ENCODE results near the gene MED22.
"Not testable (repeated sequence)": the region's sequence is repeated elsewhere in the genome, so short reads cannot be mapped to it uniquely, and the experiment has no call there.

Gene MED22

GRCh38 chr9:133377280-133377679 is 29.3 kb upstream of the MED22 start:
- not testable (repeated sequence) for DNase-seq (ENCODE audit: low spot score)

GRCh38 chr9:133375724-133376654 is 28.1 kb upstream of the MED22 start, which contains the start of the genes STKLD1 and SURF4:
STKLD1 (plus strand) TSS chr9:133376366; CDS start chr9:133376474, 108 bp downstream.
SURF4 (minus strand) TSS chr9:133376060; CDS start chr9:133375969, 91 bp downstream.
- peak; percentile 95 for DNase-seq (ENCODE audit: low spot score)

GRCh38 chr9:133375116-133375723 is 27.3 kb upstream of the MED22 start:
- DNase-seq (ENCODE audit: low spot score) = no peak

- no peak for DNase-seq (ENCODE audit: low spot score)
These were observed 26.7 kb upstream of the MED22 start for GRCh38 chr9:133374612-133375115.

GRCh38 chr9:133372144-133372543 is 24.2 kb upstream of the MED22 start:
- DNase-seq (ENCODE audit: low spot score) = no peak

- DNase-seq (ENCODE audit: low spot score) = no peak
These were observed 23.4 kb upstream of the MED22 start for GRCh38 chr9:133371261-133371711.

GRCh38 chr9:133370685-133371084 is 22.8 kb upstream of the MED22 start:
- DNase-seq (ENCODE audit: low spot score) = no peak

GRCh38 chr9:133369933-133370332 is 22.0 kb upstream of the MED22 start:
- no peak for DNase-seq (ENCODE audit: low spot score)

GRCh38 chr9:133369422-133369821 is 21.5 kb upstream of the MED22 start:
- DNase-seq (ENCODE audit: low spot score) = no peak

GRCh38 chr9:133368249-133368881 is 20.4 kb upstream of the MED22 start:
- DNase-seq (ENCODE audit: low spot score) = no peak

GRCh38 chr9:133367778-133368177 is 19.8 kb upstream of the MED22 start:
- DNase-seq (ENCODE audit: low spot score) = no peak

- DNase-seq (ENCODE audit: low spot score) = no peak
These were observed 19.3 kb upstream of the MED22 start for GRCh38 chr9:133367221-133367620.

- DNase-seq (ENCODE audit: low spot score) = no peak
These were observed 18.5 kb upstream of the MED22 start for GRCh38 chr9:133366435-133366834.

GRCh38 chr9:133362359-133363044 is 14.6 kb upstream of the MED22 start:
- no peak for DNase-seq (ENCODE audit: low spot score)

GRCh38 chr9:133361507-133362092 is 13.7 kb upstream of the MED22 start:
- no peak for DNase-seq (ENCODE audit: low spot score)

GRCh38 chr9:133360400-133361393 is 12.8 kb upstream of the MED22 start:
- DNase-seq (ENCODE audit: low spot score) = no peak

GRCh38 chr9:133359399-133360175 is 11.7 kb upstream of the MED22 start:
- DNase-seq (ENCODE audit: low spot score) = peak; percentile 60

GRCh38 chr9:133357656-133358055 is 9.7 kb upstream of the MED22 start:
- DNase-seq (ENCODE audit: low spot score) = no peak
